ENCODE data around the gene C9orf78.

DNA sequence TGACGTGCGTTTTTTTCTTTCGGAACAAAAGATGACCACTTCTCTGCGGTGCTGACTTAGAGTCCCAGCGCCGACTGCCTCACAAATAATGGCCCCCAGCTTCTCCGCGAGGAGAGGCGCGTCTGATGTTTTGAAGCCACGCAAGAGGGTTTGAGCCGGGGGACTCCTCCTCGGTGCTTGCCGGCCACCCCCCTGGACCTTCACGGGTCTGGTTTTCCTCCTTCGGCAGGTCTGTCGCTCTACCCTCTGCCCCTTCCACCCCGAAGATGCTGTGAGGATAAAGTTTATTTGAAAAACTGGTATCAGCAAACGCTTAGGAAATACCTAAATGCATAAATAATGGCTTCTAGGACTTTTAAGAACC, 767 bp upstream of the C9orf78 start:
- TF ChIP-seq POLR2AphosphoS5 (IDR thresholded peaks at IDR 0.05): no peak
- TF ChIP-seq, protein P1, sequence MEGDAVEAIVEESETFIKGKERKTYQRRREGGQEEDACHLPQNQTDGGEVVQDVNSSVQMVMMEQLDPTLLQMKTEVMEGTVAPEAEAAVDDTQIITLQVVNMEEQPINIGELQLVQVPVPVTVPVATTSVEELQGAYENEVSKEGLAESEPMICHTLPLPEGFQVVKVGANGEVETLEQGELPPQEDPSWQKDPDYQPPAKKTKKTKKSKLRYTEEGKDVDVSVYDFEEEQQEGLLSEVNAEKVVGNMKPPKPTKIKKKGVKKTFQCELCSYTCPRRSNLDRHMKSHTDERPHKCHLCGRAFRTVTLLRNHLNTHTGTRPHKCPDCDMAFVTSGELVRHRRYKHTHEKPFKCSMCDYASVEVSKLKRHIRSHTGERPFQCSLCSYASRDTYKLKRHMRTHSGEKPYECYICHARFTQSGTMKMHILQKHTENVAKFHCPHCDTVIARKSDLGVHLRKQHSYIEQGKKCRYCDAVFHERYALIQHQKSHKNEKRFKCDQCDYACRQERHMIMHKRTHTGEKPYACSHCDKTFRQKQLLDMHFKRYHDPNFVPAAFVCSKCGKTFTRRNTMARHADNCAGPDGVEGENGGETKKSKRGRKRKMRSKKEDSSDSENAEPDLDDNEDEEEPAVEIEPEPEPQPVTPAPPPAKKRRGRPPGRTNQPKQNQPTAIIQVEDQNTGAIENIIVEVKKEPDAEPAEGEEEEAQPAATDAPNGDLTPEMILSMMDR (IDR thresholded peaks at IDR 0.05): no peak
